ENCODE data around the gene RAB18. TPM values are rescaled to one million over a fixed set of nuclear protein-coding genes. Genes with fewer than 3 reads are reported as not detected.
A peak's percentile ranks its signal among the peaks of the same experiment; 100 is the strongest.

The RAB18 gene
- total and polyA plus RNA-seq, 2 donors (not counting 1 experiment from before 2014, with no cell fraction given), result 8.4 to 60.5 TPM

DNA sequence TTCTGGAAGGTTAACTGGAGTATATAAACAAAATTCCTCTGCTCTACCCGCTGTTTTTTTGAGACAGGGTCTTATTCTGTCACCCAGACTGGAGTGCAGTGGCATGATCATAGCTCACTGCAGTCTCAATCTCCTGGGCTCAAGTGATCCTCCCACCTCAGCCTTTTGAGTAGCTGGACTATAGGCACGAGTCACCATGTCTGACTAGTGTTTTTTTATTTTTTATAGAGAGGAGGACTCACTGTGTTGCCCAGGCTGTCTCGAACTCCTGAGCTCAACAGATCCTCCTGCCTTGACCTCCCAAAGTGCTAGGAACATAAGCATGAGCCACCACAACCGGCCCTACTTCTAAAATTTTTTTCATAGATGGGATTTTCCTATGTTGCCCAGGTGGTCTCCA lies 2.2 kb downstream of the RAB18 start:
- WGBS (ENCODE audit: insufficient coverage), result 96% methylated on average over 3 of the region's 4 CpGs

DNA sequence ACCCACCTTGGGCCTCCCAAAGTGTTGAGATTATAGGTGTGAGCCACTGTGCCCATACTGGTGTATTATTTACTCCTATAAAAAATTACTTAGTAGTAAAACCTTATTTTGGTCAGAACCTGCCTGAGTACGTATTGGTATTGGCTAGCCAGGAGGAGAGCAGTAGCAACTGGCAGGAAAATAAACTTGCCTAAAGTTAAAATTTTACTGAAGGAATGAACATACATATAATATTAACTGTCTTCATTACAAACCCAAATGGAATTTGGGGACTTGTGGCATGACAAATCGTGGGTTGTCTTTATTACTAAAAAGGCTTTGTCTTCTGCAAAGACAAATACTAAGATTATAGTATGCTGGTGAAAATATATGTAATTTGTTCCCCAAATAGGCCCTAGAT lies 8.4 kb downstream of the RAB18 start:
- H3K9me3 ChIP-seq (ENCODE audit: control extremely low read depth in 1 of 3, control insufficient read depth in 2 of 3, insufficient read depth in 1 of 3, low read length in 2 of 3), result no peaks in the 10 kb centered on the region
- no peak overlapping the region for H3K4me3 ChIP-seq (ENCODE audit: control extremely low read depth in 1 of 5, extremely low read depth in 1 of 5, insufficient read depth in 1 of 5, low read depth in 2 of 5, low read length in 4 of 5)
- H3K27me3 ChIP-seq (replicated peaks in 1 of 4; ENCODE audit: control extremely low read depth in 1 of 4, control insufficient read depth in 3 of 4, insufficient read depth in 4 of 4, low read length in 3 of 4), result no peaks in the 10 kb centered on the region
- H3K27ac ChIP-seq (ENCODE audit: low read length in 2 of 2), result no peak overlapping the region
- Mint-ChIP-seq H3K27ac (no peak overlapping the region), H3K4me1 (peaks cover 18% of the 10 kb centered on the region), H3K27me3 (no peaks in the 10 kb centered on the region), H3K9me3 (ENCODE audit: insufficient read depth) (no peaks in the 10 kb centered on the region), H3K4me3 (no peak overlapping the region)
- DNase-seq, result no peak
- H3K36me3 ChIP-seq (replicated peaks in 1 of 2; ENCODE audit: control extremely low read depth in 1 of 2, control insufficient read depth in 1 of 2, extremely low read depth in 1 of 2, insufficient read depth in 2 of 2, low read length in 1 of 2), result peaks cover 6 to 27% of the 10 kb centered on the region in 2 experiments
- no peak for ATAC-seq (ENCODE audit: low read depth)
- H3K4me2 ChIP-seq (replicated peaks; ENCODE audit: low read depth, low read length, poor library complexity, severe bottlenecking), result no peak overlapping the region
- TF ChIP-seq, protein P1, sequence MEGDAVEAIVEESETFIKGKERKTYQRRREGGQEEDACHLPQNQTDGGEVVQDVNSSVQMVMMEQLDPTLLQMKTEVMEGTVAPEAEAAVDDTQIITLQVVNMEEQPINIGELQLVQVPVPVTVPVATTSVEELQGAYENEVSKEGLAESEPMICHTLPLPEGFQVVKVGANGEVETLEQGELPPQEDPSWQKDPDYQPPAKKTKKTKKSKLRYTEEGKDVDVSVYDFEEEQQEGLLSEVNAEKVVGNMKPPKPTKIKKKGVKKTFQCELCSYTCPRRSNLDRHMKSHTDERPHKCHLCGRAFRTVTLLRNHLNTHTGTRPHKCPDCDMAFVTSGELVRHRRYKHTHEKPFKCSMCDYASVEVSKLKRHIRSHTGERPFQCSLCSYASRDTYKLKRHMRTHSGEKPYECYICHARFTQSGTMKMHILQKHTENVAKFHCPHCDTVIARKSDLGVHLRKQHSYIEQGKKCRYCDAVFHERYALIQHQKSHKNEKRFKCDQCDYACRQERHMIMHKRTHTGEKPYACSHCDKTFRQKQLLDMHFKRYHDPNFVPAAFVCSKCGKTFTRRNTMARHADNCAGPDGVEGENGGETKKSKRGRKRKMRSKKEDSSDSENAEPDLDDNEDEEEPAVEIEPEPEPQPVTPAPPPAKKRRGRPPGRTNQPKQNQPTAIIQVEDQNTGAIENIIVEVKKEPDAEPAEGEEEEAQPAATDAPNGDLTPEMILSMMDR (IDR thresholded peaks at IDR 0.05), result no peak
- TF ChIP-seq EZH2 (IDR thresholded peaks at IDR 0.05; ENCODE audit: borderline replicate concordance, insufficient read depth, low read depth, low read length, poor library complexity, severe bottlenecking), result no peak
- peaks cover 73% of the 10 kb centered on the region for H4K20me1 ChIP-seq (ENCODE audit: control insufficient read depth, insufficient read depth, low read length, poor library complexity, severe bottlenecking)
- ChIA-PET POLR2A (no interaction called here), CTCF (no interaction called here)
- H3K79me2 ChIP-seq (ENCODE audit: control insufficient read depth, insufficient read depth, low read length), result peaks cover 94% of the 10 kb centered on the region
- H3K9ac ChIP-seq (ENCODE audit: low read length), result no peak overlapping the region
- intact Hi-C loops (cut with micrococcal nuclease), result no loop called here
- no peak overlapping the region for H2AFZ ChIP-seq (ENCODE audit: insufficient read depth, low read depth, low read length, poor library complexity, severe bottlenecking)
- H3K4me1 ChIP-seq (ENCODE audit: control insufficient read depth in 2 of 2, insufficient read depth in 2 of 2, low read length in 2 of 2), result no peaks in the 10 kb centered on the region
- WGBS (ENCODE audit: insufficient coverage), result no CpG with 5 or more reads among the region's 2 CpGs

More for the DNA sequence above, 2.2 kb downstream of the RAB18 start:
- no peaks in the 10 kb centered on the region for H3K9me3 ChIP-seq (ENCODE audit: control extremely low read depth in 1 of 3, control insufficient read depth in 2 of 3, insufficient read depth in 1 of 3, low read length in 2 of 3)
- intact Hi-C loops (cut with micrococcal nuclease), result loop anchor here (10.0 kb wide), 1 partner anchor 141 kb away; no protein-coding TSS in a partner anchor
- no peak overlapping the region for H3K4me3 ChIP-seq (ENCODE audit: control extremely low read depth in 1 of 5, extremely low read depth in 1 of 5, insufficient read depth in 1 of 5, low read depth in 2 of 5, low read length in 4 of 5)
- H3K9ac ChIP-seq (ENCODE audit: low read length), result no peak overlapping the region
- no peak overlapping the region for H3K27ac ChIP-seq (ENCODE audit: low read length in 2 of 2)
- DNase-seq, result no peak
- H3K4me1 ChIP-seq (ENCODE audit: control insufficient read depth in 2 of 2, insufficient read depth in 2 of 2, low read length in 2 of 2), result peaks cover 13 to 18% of the 10 kb centered on the region in 2 donors
- no peak overlapping the region for H3K4me2 ChIP-seq (replicated peaks; ENCODE audit: low read depth, low read length, poor library complexity, severe bottlenecking)
- TF ChIP-seq EZH2 (IDR thresholded peaks at IDR 0.05; ENCODE audit: borderline replicate concordance, insufficient read depth, low read depth, low read length, poor library complexity, severe bottlenecking), result no peak
- TF ChIP-seq, protein P1 (IDR thresholded peaks at IDR 0.05), result no peak
- peaks cover 1 to 12% of the 10 kb centered on the region in 2 experiments for H3K36me3 ChIP-seq (replicated peaks in 1 of 2; ENCODE audit: control extremely low read depth in 1 of 2, control insufficient read depth in 1 of 2, extremely low read depth in 1 of 2, insufficient read depth in 2 of 2, low read length in 1 of 2)
- Mint-ChIP-seq H3K9me3 (ENCODE audit: insufficient read depth) (no peaks in the 10 kb centered on the region), H3K27me3 (no peaks in the 10 kb centered on the region), H3K4me1 (peaks cover 47% of the 10 kb centered on the region), H3K27ac (no peak overlapping the region), H3K4me3 (peak overlapping the region; percentile 62)
- POLR2A ChIA-PET, result no interaction called here
- H4K20me1 ChIP-seq (ENCODE audit: control insufficient read depth, insufficient read depth, low read length, poor library complexity, severe bottlenecking), result peaks cover 45% of the 10 kb centered on the region
- CTCF ChIA-PET, result no interaction called here
- H3K27me3 ChIP-seq (replicated peaks in 1 of 4; ENCODE audit: control extremely low read depth in 1 of 4, control insufficient read depth in 3 of 4, insufficient read depth in 4 of 4, low read length in 3 of 4), result no peaks in the 10 kb centered on the region
- H3K79me2 ChIP-seq (ENCODE audit: control insufficient read depth, insufficient read depth, low read length), result peaks cover 70% of the 10 kb centered on the region
- H2AFZ ChIP-seq (ENCODE audit: insufficient read depth, low read depth, low read length, poor library complexity, severe bottlenecking), result no peak overlapping the region
- ATAC-seq (ENCODE audit: low read depth), result no peak

Measured in B cell (primary cell).